ENCODE measurements around the gene STOX1.
"Not testable (repeated sequence)": the region's sequence is repeated elsewhere in the genome, so short reads cannot be mapped to it uniquely, and the experiment has no call there.

GRCh38 chr10:68840650-68841049 is 13.3 kb downstream of the STOX1 start:
- TF ChIP-seq CTCF (IDR thresholded peaks at IDR 0.05; ENCODE audit: poor library complexity, severe bottlenecking); POLR2AphosphoS5 (IDR thresholded peaks at IDR 0.05); EP300 (conservative IDR thresholded peaks at IDR 0.05; ENCODE audit: poor library complexity, severe bottlenecking); MXI1 (conservative IDR thresholded peaks at IDR 0.05; ENCODE audit: poor library complexity, severe bottlenecking); SMC3 (conservative IDR thresholded peaks at IDR 0.05; ENCODE audit: poor library complexity); EZH2 (IDR thresholded peaks at IDR 0.05; ENCODE audit: borderline replicate concordance, insufficient read depth, low read length, poor library complexity, severe bottlenecking); REST (IDR thresholded peaks at IDR 0.05; ENCODE audit: borderline replicate concordance); TAF1 (IDR thresholded peaks at IDR 0.05; ENCODE audit: low read depth); RAD21 (conservative IDR thresholded peaks at IDR 0.05): not testable (repeated sequence)

All from neural cell (in vitro differentiated cells).